OCI-LY1 (cell line): ENCODE results near the gene UNC5CL.
A peak's percentile ranks its signal among the peaks of the same experiment; 100 is the strongest.

Experiments
- H2AFZ ChIP-seq: fragments of 200-600 bp; sonication (generic), shearing (Covaris generic); 2 replicates; pipeline ENCODE4 v1.6.0; 2014; ENCODE audit warnings: antibody characterized with exemption, mild to moderate bottlenecking, low read length
- H3F3A ChIP-seq: fragments of 200-600 bp; sonication (generic), shearing (Covaris generic); 2 replicates; pipeline ENCODE4 v1.6.0; 2014; ENCODE audit warnings: mild to moderate bottlenecking, antibody characterized with exemption, low read length, moderate library complexity; ENCODE audit not compliant: insufficient read depth
- H3K27ac ChIP-seq: fragments of 200-600 bp; sonication (generic); 2 replicates; pipeline ENCODE4 v1.5.1; 2014; ENCODE audit warnings: low read length, mixed run types, mild to moderate bottlenecking, low read depth; ENCODE audit not compliant: poor library complexity, severe bottlenecking
- H3K27me3 ChIP-seq: fragments of 200-600 bp; sonication (generic); 2 replicates; pipeline ENCODE4 v1.6.0; 2014; ENCODE audit warnings: antibody characterized with exemption, mild to moderate bottlenecking, low read length, moderate library complexity; ENCODE audit not compliant: insufficient read depth
- H3K36me3 ChIP-seq: fragments of 200-600 bp; sonication (generic); 2 replicates; pipeline ENCODE4 v1.6.1; 2014; ENCODE audit warnings: mild to moderate bottlenecking, antibody characterized with exemption, low read length, moderate library complexity, mixed read lengths; ENCODE audit not compliant: insufficient read depth
- H3K4me1 ChIP-seq: fragments of 200-600 bp; sonication (generic); 2 replicates; pipeline ENCODE4 v1.5.1; 2014; ENCODE audit warnings: mild to moderate bottlenecking, low read length, moderate library complexity; ENCODE audit not compliant: insufficient read depth, severe bottlenecking
- H3K4me2 ChIP-seq: fragments of 200-600 bp; sonication (generic), shearing (Covaris generic); 2 replicates; pipeline ENCODE4 v1.6.1; 2014; ENCODE audit warnings: low read length
- H3K4me3 ChIP-seq: fragments of 200-600 bp; sonication (generic); 2 replicates; pipeline ENCODE4 v1.5.1; 2014; ENCODE audit warnings: low read length, low read depth, mild to moderate bottlenecking, mixed read lengths; ENCODE audit not compliant: poor library complexity, severe bottlenecking
- H3K79me2 ChIP-seq: fragments of 200-600 bp; shearing (Covaris generic); 2 replicates; pipeline ENCODE4 v1.6.1; 2016; ENCODE audit warnings: mixed run types, low read length, mixed read lengths; ENCODE audit not compliant: insufficient read depth
- H3K9ac ChIP-seq: fragments of 200-600 bp; sonication (generic), shearing (Covaris generic); 2 replicates; pipeline ENCODE4 v1.6.1; 2014; ENCODE audit warnings: mild to moderate bottlenecking, low read length, mixed read lengths
- H3K9me2 ChIP-seq: fragments of 200-600 bp; sonication (generic), shearing (Covaris generic); 2 replicates; pipeline ENCODE4 v1.6.1; 2014; ENCODE audit warnings: low read depth, mild to moderate bottlenecking, low read length, mixed read lengths
- H3K9me3 ChIP-seq: fragments of 200-600 bp; shearing (Covaris generic); 2 replicates; pipeline ENCODE4 v1.6.1; 2014; ENCODE audit warnings: low read length, mixed read lengths
- H4K20me1 ChIP-seq: fragments of 200-600 bp; sonication (generic), shearing (Covaris generic); 2 replicates; pipeline ENCODE4 v1.6.0; 2016; ENCODE audit warnings: mild to moderate bottlenecking, low read length; ENCODE audit not compliant: insufficient read depth
- CTCF ChIP-seq: fragments of 200-600 bp; sonication (generic), shearing (Covaris generic); IDR thresholded peaks from 2 replicates; pipeline ENCODE4 v1.5.1; 2017; ENCODE audit warnings: mild to moderate bottlenecking, antibody characterized with exemption, low read length, moderate library complexity, mixed read lengths
- EZH2 ChIP-seq: fragments of 200-600 bp; sonication (generic), shearing (Covaris generic); IDR thresholded peaks from 2 replicates; pipeline ENCODE4 v1.8.0; 2017; ENCODE audit warnings: borderline replicate concordance, mixed run types, mild to moderate bottlenecking, antibody characterized with exemption, low read length, moderate library complexity, mixed read lengths

The UNC5CL gene

GRCh38 chr6:41083072-41083471 lies 44.1 kb upstream of the UNC5CL start:
- Histone ChIP-seq H3K9me2 (no peaks in the 10 kb centered on the region), H3K79me2 (peaks cover 22% of the 10 kb centered on the region), H3K4me1 (peaks cover 24% of the 10 kb centered on the region), H3K27me3 (no peaks in the 10 kb centered on the region), H4K20me1 (peaks cover 6% of the 10 kb centered on the region; the same call in 1 of the 2 replicates), H3K27ac (no peak overlapping the region), H3K9me3 (no peaks in the 10 kb centered on the region), H3K4me3 (no peak overlapping the region), H3K36me3 (peaks cover 98% of the 10 kb centered on the region), H3K4me2 (no peak overlapping the region), H3F3A (no peaks in the 10 kb centered on the region), H2AFZ (no peak overlapping the region), H3K9ac (no peak overlapping the region)
- TF ChIP-seq CTCF = no peak
- TF ChIP-seq EZH2 = no peak

GRCh38 chr6:41080621-41081020 lies 41.6 kb upstream of the UNC5CL start:
- H3K9ac ChIP-seq = no peak overlapping the region
- H3K4me1 ChIP-seq = peaks cover 48% of the 10 kb centered on the region
- peaks cover 75% of the 10 kb centered on the region for H3K36me3 ChIP-seq
- peak overlapping the region; percentile 54 for H3K27ac ChIP-seq
- no peaks in the 10 kb centered on the region for H3K9me2 ChIP-seq
- H3K79me2 ChIP-seq = peaks cover 47% of the 10 kb centered on the region
- no peak overlapping the region for H3K4me2 ChIP-seq
- TF ChIP-seq CTCF (no peak), EZH2 (no peak)
- no peak overlapping the region for H2AFZ ChIP-seq
- no peaks in the 10 kb centered on the region for H3K9me3 ChIP-seq
- no peaks in the 10 kb centered on the region for H3K27me3 ChIP-seq
- H3F3A ChIP-seq = no peaks in the 10 kb centered on the region
- no peak overlapping the region for H3K4me3 ChIP-seq
- H4K20me1 ChIP-seq = 0 out of 2 replicates have a peak, but pooled peaks cover 5% of the 10 kb centered on the region

GRCh38 chr6:41079080-41079479 lies 40.1 kb upstream of the UNC5CL start:
- H3K4me2 ChIP-seq = no peak overlapping the region
- H3K4me3 ChIP-seq = no peak overlapping the region
- H3K36me3 ChIP-seq = peaks cover 60% of the 10 kb centered on the region

More at GRCh38 chr6:41079080-41079479, 40.1 kb upstream of the UNC5CL start:
- no peaks in the 10 kb centered on the region for H3K9me3 ChIP-seq
- H3K9me2 ChIP-seq = no peaks in the 10 kb centered on the region
- peaks cover 63% of the 10 kb centered on the region for H3K4me1 ChIP-seq
- H3K27ac ChIP-seq = no peak overlapping the region
- peaks cover 62% of the 10 kb centered on the region for H3K79me2 ChIP-seq
- TF ChIP-seq CTCF (no peak), EZH2 (no peak)
- H2AFZ ChIP-seq = no peak overlapping the region
- H3K27me3 ChIP-seq = no peaks in the 10 kb centered on the region
- no peak overlapping the region for H3K9ac ChIP-seq
- no peaks in the 10 kb centered on the region for H3F3A ChIP-seq
- H4K20me1 ChIP-seq = 0 out of 2 replicates have a peak, but pooled peaks cover 5% of the 10 kb centered on the region
